Measurements from ENCODE around the gene CDCA7L.
"Not testable (repeated sequence)": the region's sequence is repeated elsewhere in the genome, so short reads cannot be mapped to it uniquely, and the experiment has no call there.

Gene CDCA7L

GRCh38 chr7:21910253-21910652 is 35.4 kb downstream of the CDCA7L start:
- DNase-seq (ENCODE audit: low read depth): no peak

GRCh38 chr7:21908746-21909145 is 37.0 kb downstream of the CDCA7L start:
- DNase-seq (ENCODE audit: low read depth): no peak

GRCh38 chr7:21903020-21903786 is 42.5 kb downstream of the CDCA7L start:
- peak; percentile 42 for DNase-seq (ENCODE audit: low read depth)

GRCh38 chr7:21902240-21902639 is 43.5 kb downstream of the CDCA7L start:
- DNase-seq (ENCODE audit: low read depth): peak; percentile 81

GRCh38 chr7:21898265-21898930 is 47.3 kb downstream of the CDCA7L start:
- DNase-seq (ENCODE audit: low read depth): no peak

- DNase-seq (ENCODE audit: low read depth): no peak
These were observed 52.3 kb downstream of the CDCA7L start for GRCh38 chr7:21893401-21893800.

- DNase-seq (ENCODE audit: low read depth): no peak
These were observed 54.4 kb downstream of the CDCA7L start for GRCh38 chr7:21891291-21891690.

GRCh38 chr7:21887779-21888178 is 57.9 kb downstream of the CDCA7L start:
- DNase-seq (ENCODE audit: low read depth): no peak

GRCh38 chr7:21887353-21887752 is 58.3 kb downstream of the CDCA7L start:
- DNase-seq (ENCODE audit: low read depth): no peak

GRCh38 chr7:21886396-21886795 is 59.3 kb downstream of the CDCA7L start:
- DNase-seq (ENCODE audit: low read depth): no peak

- no peak for DNase-seq (ENCODE audit: low read depth)
These were observed 61.2 kb downstream of the CDCA7L start for GRCh38 chr7:21884496-21884895.

GRCh38 chr7:21883501-21883900 is 62.2 kb downstream of the CDCA7L start:
- DNase-seq (ENCODE audit: low read depth): not testable (repeated sequence)

GRCh38 chr7:21883069-21883468 is 62.6 kb downstream of the CDCA7L start:
- no peak for DNase-seq (ENCODE audit: low read depth)

- DNase-seq (ENCODE audit: low read depth): peak; percentile 12
These were observed 75.8 kb downstream of the CDCA7L start for GRCh38 chr7:21869785-21870402.

- no peak for DNase-seq (ENCODE audit: low read depth)
These were observed 77.2 kb downstream of the CDCA7L start for GRCh38 chr7:21868576-21868850.

- no peak for DNase-seq (ENCODE audit: low read depth)
These were observed 77.7 kb downstream of the CDCA7L start for GRCh38 chr7:21867816-21868575.

- DNase-seq (ENCODE audit: low read depth): no peak
These were observed 78.5 kb downstream of the CDCA7L start for GRCh38 chr7:21867226-21867625.

GRCh38 chr7:21866731-21867130 is 79.0 kb downstream of the CDCA7L start:
- DNase-seq (ENCODE audit: low read depth): no peak

GRCh38 chr7:21865631-21866204 is 80.0 kb downstream of the CDCA7L start:
- not testable (repeated sequence) for DNase-seq (ENCODE audit: low read depth)

GRCh38 chr7:21851559-21851967 is 94.1 kb downstream of the CDCA7L start:
- DNase-seq (ENCODE audit: low read depth): no peak

Measured in ELR (cell line).